ENCODE results near the gene SLCO1A2. TPM values are rescaled to one million over a fixed set of nuclear protein-coding genes. Genes with fewer than 3 reads are reported as not detected.

Gene SLCO1A2
- total and polyA plus RNA-seq, 2 of the 4 experiments (the other 2 are of a cell fraction), result not detected

Other genes starting within 250 kb of the SLCO1A2 start
- gene SLCO1B1, start 203.7 kb downstream of the SLCO1A2 start, total RNA-seq (2012; rRNA removed), result not detected in 2 replicates
- not detected in 2 replicates for gene SLCO1B1, start 203.7 kb downstream of the SLCO1A2 start, polyA plus RNA-seq (2012; rRNA removed)
- gene IAPP, start 38.0 kb upstream of the SLCO1A2 start, total RNA-seq (2012; rRNA removed), result not detected in 2 replicates
- gene IAPP, start 38.0 kb upstream of the SLCO1A2 start, polyA plus RNA-seq (2012; rRNA removed), result not detected in 2 replicates
- gene PYROXD1, start 102.7 kb upstream of the SLCO1A2 start, total RNA-seq (2012; rRNA removed), result 10.9 and 14.4 TPM in 2 replicates
- gene PYROXD1, start 102.7 kb upstream of the SLCO1A2 start, polyA plus RNA-seq (2012; rRNA removed), result 6.6 and 7.1 TPM in 2 replicates
- 67.0 and 118 TPM in 2 replicates for gene RECQL, start 166.7 kb upstream of the SLCO1A2 start, total RNA-seq (2012; rRNA removed)
- 22.7 and 29.4 TPM in 2 replicates for gene RECQL, start 166.7 kb upstream of the SLCO1A2 start, polyA plus RNA-seq (2012; rRNA removed)
- gene GOLT1B, start 166.9 kb upstream of the SLCO1A2 start, total RNA-seq (2012; rRNA removed), result 50.5 and 83.9 TPM in 2 replicates
- 17.8 and 27.2 TPM in 2 replicates for gene GOLT1B, start 166.9 kb upstream of the SLCO1A2 start, polyA plus RNA-seq (2012; rRNA removed)
- under 0.01 and 0.28 TPM in 2 replicates for gene SPX, start 191.4 kb upstream of the SLCO1A2 start, total RNA-seq (2012; rRNA removed)
- gene SPX, start 191.4 kb upstream of the SLCO1A2 start, polyA plus RNA-seq (2012; rRNA removed), result 0.06 and 0.12 TPM in 2 replicates